NB4 (cell line): Measurements from ENCODE around the gene CNTNAP2.

Experiments used
- CTCF ChIP-seq: IDR thresholded peaks from one replicate; pipeline ENCODE4 v1.5.1; 2012; ENCODE audit warnings: low read depth, low read length
- POLR2A ChIP-seq: IDR thresholded peaks from 2 replicates; pipeline ENCODE4 v1.6.1; 2011; ENCODE audit warnings: mild to moderate bottlenecking; ENCODE audit not compliant: insufficient read length; ENCODE audit errors: extremely low read depth

- TF ChIP-seq CTCF (no peak), POLR2A (no peak)
These were observed 1419.1 kb downstream of the CNTNAP2 start for GRCh38 chr7:147535701-147536111.
